ENCODE results near the gene PRKG1. TPM values are rescaled to one million over a fixed set of nuclear protein-coding genes. Genes with fewer than 3 reads are reported as not detected.

The PRKG1 gene
- total and polyA plus RNA-seq, 7 experiments from 2014 or later = 0.19 TPM; not detected in 6

- H3K4me1 Mint-ChIP-seq = no peaks in the 10 kb centered on the region
- no peak for DNase-seq
- H3K27me3 Mint-ChIP-seq = no peaks in the 10 kb centered on the region
- no peaks in the 10 kb centered on the region for H3K36me3 Mint-ChIP-seq
- H3K4me3 Mint-ChIP-seq = no peak overlapping the region
- Histone ChIP-seq H3K36me3 (ENCODE audit: control insufficient read depth in 2 of 3, insufficient read depth in 3 of 3, low read length in 3 of 3) (no peaks in the 10 kb centered on the region), H3K9me3 (ENCODE audit: control insufficient read depth in 2 of 3, low read length in 3 of 3) (no peaks in the 10 kb centered on the region), H3K4me3 (ENCODE audit: low read length) (no peak overlapping the region), H3K27me3 (ENCODE audit: control insufficient read depth in 2 of 2, insufficient read depth in 2 of 2, low read length in 2 of 2) (no peaks in the 10 kb centered on the region), H3K4me1 (ENCODE audit: control insufficient read depth in 2 of 2, insufficient read depth in 2 of 2, low read length in 2 of 2) (no peaks in the 10 kb centered on the region), H3K27ac (ENCODE audit: low read depth, low read length) (no peak overlapping the region)
- no peak overlapping the region for H3K27ac Mint-ChIP-seq
- ATAC-seq = no peak
- CTCF ChIA-PET = no interaction called here
- H3K9me3 Mint-ChIP-seq = no peaks in the 10 kb centered on the region
- POLR2A ChIA-PET = no interaction called here
- intact Hi-C loops (cut with micrococcal nuclease) = no loop called here
Measured at GRCh38 chr10:51144161-51144781, 70.0 kb downstream of the PRKG1 start.

GRCh38 chr10:51145375-51145774 is 71.1 kb downstream of the PRKG1 start:
- Mint-ChIP-seq H3K27me3 (no peaks in the 10 kb centered on the region), H3K27ac (no peak overlapping the region), H3K36me3 (no peaks in the 10 kb centered on the region), H3K9me3 (no peaks in the 10 kb centered on the region), H3K4me3 (no peak overlapping the region), H3K4me1 (no peaks in the 10 kb centered on the region)
- Histone ChIP-seq H3K36me3 (ENCODE audit: control insufficient read depth in 2 of 3, insufficient read depth in 3 of 3, low read length in 3 of 3) (no peaks in the 10 kb centered on the region), H3K27ac (ENCODE audit: low read depth, low read length) (no peak overlapping the region), H3K4me1 (ENCODE audit: control insufficient read depth in 2 of 2, insufficient read depth in 2 of 2, low read length in 2 of 2) (no peaks in the 10 kb centered on the region), H3K27me3 (ENCODE audit: control insufficient read depth in 2 of 2, insufficient read depth in 2 of 2, low read length in 2 of 2) (no peaks in the 10 kb centered on the region), H3K4me3 (ENCODE audit: low read length) (no peak overlapping the region), H3K9me3 (ENCODE audit: control insufficient read depth in 2 of 3, low read length in 3 of 3) (no peaks in the 10 kb centered on the region)
- intact Hi-C loops (cut with micrococcal nuclease) = no loop called here
- CTCF ChIA-PET = no interaction called here
- POLR2A ChIA-PET = no interaction called here
- DNase-seq = no peak
- ATAC-seq = no peak

- H3K27me3 Mint-ChIP-seq = no peaks in the 10 kb centered on the region
- no peak for DNase-seq
- no peak overlapping the region for H3K27ac Mint-ChIP-seq
Measured at GRCh38 chr10:51147644-51148399, 73.5 kb downstream of the PRKG1 start.

GRCh38 chr10:51156926-51157325 is 82.6 kb downstream of the PRKG1 start:
- H3K36me3 ChIP-seq (ENCODE audit: control insufficient read depth in 2 of 3, insufficient read depth in 3 of 3, low read length in 3 of 3) = no peaks in the 10 kb centered on the region
- H3K27me3 ChIP-seq (ENCODE audit: control insufficient read depth in 2 of 2, insufficient read depth in 2 of 2, low read length in 2 of 2) = no peaks in the 10 kb centered on the region
- Mint-ChIP-seq H3K4me1 (no peaks in the 10 kb centered on the region), H3K27me3 (no peaks in the 10 kb centered on the region), H3K36me3 (no peaks in the 10 kb centered on the region), H3K27ac (no peak overlapping the region), H3K4me3 (no peak overlapping the region), H3K9me3 (peaks cover 0 to 3% (median 0%) of the 10 kb centered on the region in 11 donors)
- no peak overlapping the region for H3K4me3 ChIP-seq (ENCODE audit: low read length)
- intact Hi-C loops (cut with micrococcal nuclease) = no loop called here
- no peaks in the 10 kb centered on the region for H3K9me3 ChIP-seq (ENCODE audit: control insufficient read depth in 2 of 3, low read length in 3 of 3)
- H3K27ac ChIP-seq (ENCODE audit: low read depth, low read length) = no peak overlapping the region
- no peak for DNase-seq
- ChIA-PET POLR2A (no interaction called here), CTCF (no interaction called here)
- H3K4me1 ChIP-seq (ENCODE audit: control insufficient read depth in 2 of 2, insufficient read depth in 2 of 2, low read length in 2 of 2) = no peaks in the 10 kb centered on the region
- ATAC-seq = no peak

More at GRCh38 chr10:51147644-51148399, 73.5 kb downstream of the PRKG1 start:
- H3K4me1 Mint-ChIP-seq = no peaks in the 10 kb centered on the region
- Histone ChIP-seq H3K4me3 (ENCODE audit: low read length) (no peak overlapping the region), H3K36me3 (ENCODE audit: control insufficient read depth in 2 of 3, insufficient read depth in 3 of 3, low read length in 3 of 3) (no peaks in the 10 kb centered on the region), H3K27me3 (ENCODE audit: control insufficient read depth in 2 of 2, insufficient read depth in 2 of 2, low read length in 2 of 2) (no peaks in the 10 kb centered on the region), H3K27ac (ENCODE audit: low read depth, low read length) (no peak overlapping the region), H3K4me1 (ENCODE audit: control insufficient read depth in 2 of 2, insufficient read depth in 2 of 2, low read length in 2 of 2) (no peaks in the 10 kb centered on the region), H3K9me3 (ENCODE audit: control insufficient read depth in 2 of 3, low read length in 3 of 3) (no peaks in the 10 kb centered on the region)
- ChIA-PET POLR2A (no interaction called here), CTCF (no interaction called here)
- peaks cover 0 to 2% (median 0%) of the 10 kb centered on the region in 11 donors for H3K9me3 Mint-ChIP-seq
- no peak for ATAC-seq
- intact Hi-C loops (cut with micrococcal nuclease) = no loop called here
- H3K36me3 Mint-ChIP-seq = no peaks in the 10 kb centered on the region
- H3K4me3 Mint-ChIP-seq = no peak overlapping the region

GRCh38 chr10:51158832-51159231 is 84.5 kb downstream of the PRKG1 start:
- Histone ChIP-seq H3K36me3 (ENCODE audit: control insufficient read depth in 2 of 3, insufficient read depth in 3 of 3, low read length in 3 of 3) (no peaks in the 10 kb centered on the region), H3K9me3 (ENCODE audit: control insufficient read depth in 2 of 3, low read length in 3 of 3) (no peaks in the 10 kb centered on the region), H3K4me3 (ENCODE audit: low read length) (no peak overlapping the region), H3K27me3 (ENCODE audit: control insufficient read depth in 2 of 2, insufficient read depth in 2 of 2, low read length in 2 of 2) (no peaks in the 10 kb centered on the region), H3K4me1 (ENCODE audit: control insufficient read depth in 2 of 2, insufficient read depth in 2 of 2, low read length in 2 of 2) (no peaks in the 10 kb centered on the region), H3K27ac (ENCODE audit: low read depth, low read length) (no peak overlapping the region)
- H3K4me1 Mint-ChIP-seq = no peaks in the 10 kb centered on the region
- no peak for ATAC-seq
- H3K4me3 Mint-ChIP-seq = no peak overlapping the region
- intact Hi-C loops (cut with micrococcal nuclease) = no loop called here
- H3K27me3 Mint-ChIP-seq = no peaks in the 10 kb centered on the region
- POLR2A ChIA-PET = no interaction called here
- CTCF ChIA-PET = no interaction called here
- DNase-seq = no peak
- H3K9me3 Mint-ChIP-seq = peaks cover 0 to 2% (median 0%) of the 10 kb centered on the region in 11 donors
- no peaks in the 10 kb centered on the region for H3K36me3 Mint-ChIP-seq
- no peak overlapping the region for H3K27ac Mint-ChIP-seq

GRCh38 chr10:51159841-51160240 is 85.6 kb downstream of the PRKG1 start:
- no peaks in the 10 kb centered on the region for H3K27me3 Mint-ChIP-seq
- Histone ChIP-seq H3K9me3 (ENCODE audit: control insufficient read depth in 2 of 3, low read length in 3 of 3) (no peaks in the 10 kb centered on the region), H3K4me3 (ENCODE audit: low read length) (no peak overlapping the region), H3K27ac (ENCODE audit: low read depth, low read length) (no peak overlapping the region), H3K4me1 (ENCODE audit: control insufficient read depth in 2 of 2, insufficient read depth in 2 of 2, low read length in 2 of 2) (no peaks in the 10 kb centered on the region), H3K36me3 (ENCODE audit: control insufficient read depth in 2 of 3, insufficient read depth in 3 of 3, low read length in 3 of 3) (no peaks in the 10 kb centered on the region), H3K27me3 (ENCODE audit: control insufficient read depth in 2 of 2, insufficient read depth in 2 of 2, low read length in 2 of 2) (no peaks in the 10 kb centered on the region)
- H3K27ac Mint-ChIP-seq = no peak overlapping the region
- no peaks in the 10 kb centered on the region for H3K4me1 Mint-ChIP-seq
- H3K36me3 Mint-ChIP-seq = no peaks in the 10 kb centered on the region
- POLR2A ChIA-PET = no interaction called here
- no peak overlapping the region for H3K4me3 Mint-ChIP-seq
- intact Hi-C loops (cut with micrococcal nuclease) = no loop called here
- ATAC-seq (no peak), DNase-seq (no peak)
- CTCF ChIA-PET = no interaction called here
- H3K9me3 Mint-ChIP-seq = peaks cover 0 to 2% (median 0%) of the 10 kb centered on the region in 11 donors

GRCh38 chr10:51162002-51162401 is 87.7 kb downstream of the PRKG1 start:
- Histone ChIP-seq H3K36me3 (ENCODE audit: control insufficient read depth in 2 of 3, insufficient read depth in 3 of 3, low read length in 3 of 3) (no peaks in the 10 kb centered on the region), H3K27ac (ENCODE audit: low read depth, low read length) (no peak overlapping the region), H3K9me3 (ENCODE audit: control insufficient read depth in 2 of 3, low read length in 3 of 3) (no peaks in the 10 kb centered on the region), H3K27me3 (ENCODE audit: control insufficient read depth in 2 of 2, insufficient read depth in 2 of 2, low read length in 2 of 2) (no peaks in the 10 kb centered on the region), H3K4me3 (ENCODE audit: low read length) (no peak overlapping the region), H3K4me1 (ENCODE audit: control insufficient read depth in 2 of 2, insufficient read depth in 2 of 2, low read length in 2 of 2) (no peaks in the 10 kb centered on the region)
- no peak for ATAC-seq
- POLR2A ChIA-PET = no interaction called here
- H3K4me3 Mint-ChIP-seq = no peak overlapping the region
- H3K27me3 Mint-ChIP-seq = no peaks in the 10 kb centered on the region
- CTCF ChIA-PET = no interaction called here
- H3K9me3 Mint-ChIP-seq = peaks cover 0 to 2% (median 0%) of the 10 kb centered on the region in 11 donors
- intact Hi-C loops (cut with micrococcal nuclease) = no loop called here
- no peaks in the 10 kb centered on the region for H3K4me1 Mint-ChIP-seq
- DNase-seq = no peak
- H3K27ac Mint-ChIP-seq = no peak overlapping the region
- no peaks in the 10 kb centered on the region for H3K36me3 Mint-ChIP-seq

All from naive thymus-derived CD4-positive, alpha-beta T cell (primary cell).